Memory B cell (primary cell): Measurements from ENCODE around the gene RPS6KA3.
A peak's percentile ranks its signal among the peaks of the same experiment; 100 is the strongest.
"Not testable (repeated sequence)": the region's sequence is repeated elsewhere in the genome, so short reads cannot be mapped to it uniquely, and the experiment has no call there.

Source experiments
- ATAC-seq: fragments of 150-1000 bp; cut with Tn5 transposase; 2 replicates; pipeline ENCODE4 v1.10.0; 2021; ENCODE audit warnings: low read depth, mild to moderate bottlenecking, moderate library complexity
- DNase-seq, 2 donors: peaks; one replicate each; pipeline ENCODE4 v3.0.0; 2022; ENCODE audit warnings: low spot score in 2 of 2
- H3K27ac Mint-ChIP-seq: one replicate; pipeline ENCODE4 v1.8.0; 2022; ENCODE audit warnings: mild to moderate bottlenecking, moderate library complexity, mixed read lengths
- H3K27me3 Mint-ChIP-seq: one replicate; pipeline ENCODE4 v1.8.0; 2022; ENCODE audit warnings: mixed read lengths
- H3K36me3 Mint-ChIP-seq: one replicate; pipeline ENCODE4 v1.8.0; 2022; ENCODE audit warnings: mild to moderate bottlenecking, mixed read lengths
- H3K4me1 Mint-ChIP-seq: one replicate; pipeline ENCODE4 v1.8.0; 2022; ENCODE audit warnings: mixed read lengths
- H3K4me3 Mint-ChIP-seq: one replicate; pipeline ENCODE4 v1.8.0; 2022; ENCODE audit warnings: mild to moderate bottlenecking, moderate library complexity, mixed read lengths
- H3K9me3 Mint-ChIP-seq: one replicate; pipeline ENCODE4 v1.8.0; 2022; ENCODE audit warnings: mixed read lengths

RPS6KA3 gene

DNA sequence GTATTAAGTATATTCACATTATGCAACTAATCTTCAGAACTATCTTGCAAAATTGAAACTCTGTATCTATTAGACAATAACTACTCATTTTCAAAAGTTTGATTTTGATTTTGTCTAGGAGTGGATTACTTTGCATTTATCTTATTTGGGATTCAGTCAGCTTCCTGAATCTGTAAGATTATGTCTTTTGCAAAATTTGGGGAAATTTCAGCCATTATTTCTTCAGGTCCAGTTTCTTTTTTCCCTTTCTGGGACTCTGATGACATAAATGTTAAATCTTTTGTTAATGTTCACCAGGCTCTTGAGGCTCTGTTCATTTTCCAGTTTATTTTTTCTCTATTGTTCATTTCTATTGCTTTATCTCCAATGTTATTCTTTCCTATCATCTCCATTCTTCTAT is 15.0 kb downstream of the RPS6KA3 start:
- ATAC-seq (no peak), DNase-seq (no peak)
- H3K27ac Mint-ChIP-seq, result no peak overlapping the region
- peaks cover 9% of the 10 kb centered on the region for H3K4me1 Mint-ChIP-seq
- peaks cover 10% of the 10 kb centered on the region for H3K36me3 Mint-ChIP-seq
- H3K27me3 Mint-ChIP-seq, result no peaks in the 10 kb centered on the region
- H3K4me3 Mint-ChIP-seq, result no peak overlapping the region
- H3K9me3 Mint-ChIP-seq, result peaks cover 4% of the 10 kb centered on the region

DNA sequence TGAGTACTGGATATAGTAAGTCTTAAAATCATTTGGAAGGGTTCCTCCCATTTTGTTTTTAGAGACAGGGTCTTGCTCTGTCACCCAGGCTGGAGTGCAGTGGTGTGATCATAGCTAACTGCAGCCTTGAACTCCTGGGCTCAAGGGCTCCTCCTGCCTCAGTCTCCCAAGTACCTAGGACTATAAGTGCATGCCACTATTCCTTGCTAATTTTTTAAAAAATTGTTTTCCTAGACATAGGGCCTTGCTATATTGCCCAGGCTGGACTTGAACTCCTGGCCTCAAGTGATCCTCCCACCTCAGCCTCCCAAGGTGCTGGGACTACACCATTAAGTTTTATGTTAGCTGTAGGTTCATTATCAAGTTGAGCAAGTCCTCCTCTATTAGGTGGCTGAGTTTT is 16.6 kb downstream of the RPS6KA3 start:
- H3K27ac Mint-ChIP-seq, H3K9me3 Mint-ChIP-seq, DNase-seq, ATAC-seq, H3K27me3 Mint-ChIP-seq, H3K4me1 Mint-ChIP-seq, H3K4me3 Mint-ChIP-seq, H3K36me3 Mint-ChIP-seq: not testable (repeated sequence)

DNA sequence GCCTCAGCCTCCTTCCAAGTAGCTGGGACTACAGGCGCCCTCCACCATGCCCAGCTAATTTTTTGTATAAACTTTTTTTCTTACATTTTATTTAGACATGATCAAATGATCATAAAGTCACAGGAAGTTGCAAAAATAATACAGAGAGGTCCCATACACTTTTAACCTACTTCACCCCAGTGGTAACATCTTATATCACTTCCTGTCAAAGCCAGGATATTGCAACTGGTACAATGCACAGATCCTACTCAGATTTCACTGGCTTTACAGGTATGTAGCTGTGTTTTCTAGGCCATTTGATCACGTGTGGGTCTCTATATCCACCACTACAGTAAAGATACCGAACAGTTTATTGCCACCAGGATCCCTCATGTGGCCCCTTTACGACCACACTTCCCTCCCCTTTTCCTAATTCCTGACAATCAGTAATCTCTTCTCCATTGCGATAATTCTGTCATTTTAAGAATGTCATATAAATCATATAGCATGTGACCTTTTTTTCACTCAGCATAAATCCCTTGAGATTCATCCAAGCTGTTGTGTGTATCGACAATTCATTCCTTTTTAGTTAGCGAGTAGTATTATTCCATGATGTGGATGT is 18.0 kb downstream of the RPS6KA3 start:
- DNase-seq (no peak), ATAC-seq (no peak)
- H3K27ac Mint-ChIP-seq, result no peak overlapping the region
- peaks cover 5% of the 10 kb centered on the region for H3K4me1 Mint-ChIP-seq
- no peaks in the 10 kb centered on the region for H3K27me3 Mint-ChIP-seq
- H3K9me3 Mint-ChIP-seq, result peaks cover 4% of the 10 kb centered on the region
- peaks cover 8% of the 10 kb centered on the region for H3K36me3 Mint-ChIP-seq
- no peak overlapping the region for H3K4me3 Mint-ChIP-seq

DNA sequence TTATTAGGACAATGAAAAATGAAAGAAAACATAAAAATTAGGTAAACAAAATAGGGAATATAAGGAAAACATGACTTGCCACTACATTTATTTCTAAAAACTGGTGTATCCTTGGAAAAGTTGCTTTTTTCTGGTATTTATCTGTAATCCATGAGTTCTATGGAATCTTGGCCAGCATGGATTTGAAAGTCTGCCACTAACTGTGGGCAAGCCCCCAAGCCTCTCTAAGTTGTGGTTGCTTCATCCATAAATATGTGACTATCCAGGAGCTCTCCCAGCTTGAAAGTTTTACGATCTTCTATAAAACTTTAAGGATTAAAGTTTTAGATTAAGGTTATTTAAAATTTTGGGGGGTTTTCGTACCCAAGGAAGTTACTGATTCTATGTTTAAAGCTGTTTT is 21.8 kb downstream of the RPS6KA3 start:
- H3K4me1 Mint-ChIP-seq, result peaks cover 5% of the 10 kb centered on the region
- no peaks in the 10 kb centered on the region for H3K27me3 Mint-ChIP-seq
- H3K36me3 Mint-ChIP-seq, result peaks cover 8% of the 10 kb centered on the region
- no peak for ATAC-seq
- H3K27ac Mint-ChIP-seq, result no peak overlapping the region
- no peak overlapping the region for H3K4me3 Mint-ChIP-seq
- no peak for DNase-seq
- H3K9me3 Mint-ChIP-seq, result no peaks in the 10 kb centered on the region

DNA sequence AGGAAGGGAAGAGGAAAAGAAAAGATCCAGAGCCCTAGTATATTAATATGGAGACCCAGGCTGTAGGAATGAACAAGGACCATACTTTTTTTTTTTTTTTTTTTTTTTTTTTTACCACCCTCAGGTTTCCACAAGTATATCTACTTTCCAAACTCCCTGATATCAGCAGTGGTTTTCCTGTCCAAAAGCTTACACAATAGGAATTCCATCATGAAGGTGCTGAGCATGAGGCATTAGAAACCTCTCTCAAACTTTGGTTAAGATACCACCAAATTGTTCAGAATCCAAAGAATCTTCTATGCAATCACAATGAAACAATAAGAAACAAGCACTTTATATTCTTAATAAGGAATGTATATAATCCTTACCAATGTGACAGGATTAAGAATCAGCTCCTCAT is 26.5 kb downstream of the RPS6KA3 start:
- H3K27ac Mint-ChIP-seq, result no peak overlapping the region
- H3K4me1 Mint-ChIP-seq, result no peaks in the 10 kb centered on the region
- peaks cover 14% of the 10 kb centered on the region for H3K36me3 Mint-ChIP-seq
- ATAC-seq (no peak), DNase-seq (no peak)
- H3K9me3 Mint-ChIP-seq, result peaks cover 2% of the 10 kb centered on the region
- no peak overlapping the region for H3K4me3 Mint-ChIP-seq
- H3K27me3 Mint-ChIP-seq, result no peaks in the 10 kb centered on the region

DNA sequence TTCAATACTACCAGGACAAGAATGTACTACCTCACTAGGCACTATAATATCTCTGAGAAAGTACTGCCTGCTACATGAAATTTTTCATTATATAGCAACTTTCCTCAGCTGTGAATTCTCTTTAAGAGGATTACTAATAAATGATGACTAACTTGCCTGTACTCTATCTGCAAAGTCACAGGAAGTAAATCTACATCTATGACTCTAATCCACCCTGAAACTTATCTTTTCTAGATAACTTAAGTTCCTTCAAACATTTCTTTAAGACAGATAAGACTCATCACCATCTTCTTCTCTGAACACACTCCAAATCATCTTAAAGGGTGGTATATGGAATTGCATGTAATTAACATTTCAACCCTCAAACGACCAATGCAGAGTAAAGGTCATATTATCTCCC is 28.8 kb downstream of the RPS6KA3 start:
- no peaks in the 10 kb centered on the region for H3K4me1 Mint-ChIP-seq
- DNase-seq (no peak), ATAC-seq (no peak)
- H3K27ac Mint-ChIP-seq, result no peak overlapping the region
- no peaks in the 10 kb centered on the region for H3K27me3 Mint-ChIP-seq
- peaks cover 2% of the 10 kb centered on the region for H3K9me3 Mint-ChIP-seq
- H3K36me3 Mint-ChIP-seq, result peaks cover 18% of the 10 kb centered on the region
- H3K4me3 Mint-ChIP-seq, result no peak overlapping the region

DNA sequence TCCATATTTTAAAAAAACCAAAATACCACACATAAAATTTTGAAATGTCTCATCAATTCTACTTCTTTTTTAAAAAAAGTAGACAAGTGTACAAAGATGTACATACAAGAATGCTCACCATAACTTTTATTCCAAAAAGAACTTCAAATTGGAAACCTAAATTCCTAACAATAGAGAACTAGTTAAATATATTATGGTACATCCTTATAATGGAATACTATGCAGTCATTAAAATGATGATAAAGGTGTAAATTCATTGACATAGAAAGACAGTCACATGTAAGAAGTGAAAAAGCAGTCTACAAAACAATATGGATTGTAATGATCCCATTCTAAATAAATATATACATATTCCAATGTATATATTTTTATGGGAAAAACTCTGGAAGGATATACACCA is 31.0 kb downstream of the RPS6KA3 start:
- H3K4me1 Mint-ChIP-seq, result peaks cover 2% of the 10 kb centered on the region
- peaks cover 23% of the 10 kb centered on the region for H3K36me3 Mint-ChIP-seq
- H3K9me3 Mint-ChIP-seq, result peaks cover 2% of the 10 kb centered on the region
- H3K27ac Mint-ChIP-seq, result no peak overlapping the region
- no peak for DNase-seq
- no peak for ATAC-seq
- no peaks in the 10 kb centered on the region for H3K27me3 Mint-ChIP-seq
- no peak overlapping the region for H3K4me3 Mint-ChIP-seq

DNA sequence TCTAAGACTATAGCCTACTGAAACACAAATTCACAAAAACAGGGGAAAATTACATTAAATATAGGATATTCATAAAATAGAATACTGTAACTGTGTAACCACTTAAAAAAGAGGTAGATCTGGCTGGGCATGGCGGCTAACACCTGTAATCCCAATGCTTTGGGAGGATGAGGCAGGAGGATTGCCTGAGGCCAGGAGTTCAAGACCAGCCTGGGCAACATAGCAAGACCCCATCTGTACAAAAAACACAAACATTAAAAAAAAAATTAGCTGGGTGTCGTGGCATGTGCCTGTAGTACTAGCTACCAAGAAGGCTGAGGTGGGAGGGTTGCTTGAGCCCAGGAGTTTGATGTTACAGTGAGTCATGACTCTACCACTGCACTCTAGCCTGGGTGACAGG is 33.4 kb downstream of the RPS6KA3 start:
- peaks cover 2% of the 10 kb centered on the region for H3K9me3 Mint-ChIP-seq
- H3K36me3 Mint-ChIP-seq, result peaks cover 26% of the 10 kb centered on the region
- no peak for ATAC-seq
- no peak for DNase-seq
- H3K27me3 Mint-ChIP-seq, result no peaks in the 10 kb centered on the region
- peaks cover 6% of the 10 kb centered on the region for H3K4me1 Mint-ChIP-seq
- no peak overlapping the region for H3K27ac Mint-ChIP-seq
- no peak overlapping the region for H3K4me3 Mint-ChIP-seq

DNA sequence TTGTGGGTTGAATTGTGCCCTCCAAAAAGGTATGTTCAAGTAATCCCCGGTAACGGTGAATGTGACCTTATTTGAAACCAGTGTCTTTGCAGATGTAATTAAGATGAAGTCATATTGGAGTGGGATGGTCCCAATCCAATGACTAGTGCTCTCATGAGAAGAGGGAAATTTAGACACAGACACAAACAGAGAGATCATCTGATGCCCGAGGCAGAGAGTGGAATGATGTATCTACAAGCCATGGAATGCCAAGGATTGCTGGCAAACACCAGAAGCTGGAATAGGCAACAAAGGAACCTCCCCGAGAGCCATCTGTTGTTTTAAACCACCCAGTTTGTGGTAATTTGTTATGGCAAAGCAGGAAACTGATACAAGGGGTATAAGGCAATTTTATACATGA is 35.1 kb downstream of the RPS6KA3 start:
- no peak overlapping the region for H3K27ac Mint-ChIP-seq
- peaks cover 29% of the 10 kb centered on the region for H3K36me3 Mint-ChIP-seq
- H3K27me3 Mint-ChIP-seq, result no peaks in the 10 kb centered on the region
- peaks cover 2% of the 10 kb centered on the region for H3K9me3 Mint-ChIP-seq
- H3K4me1 Mint-ChIP-seq, result peaks cover 10% of the 10 kb centered on the region
- no peak for ATAC-seq
- no peak for DNase-seq
- no peak overlapping the region for H3K4me3 Mint-ChIP-seq

DNA sequence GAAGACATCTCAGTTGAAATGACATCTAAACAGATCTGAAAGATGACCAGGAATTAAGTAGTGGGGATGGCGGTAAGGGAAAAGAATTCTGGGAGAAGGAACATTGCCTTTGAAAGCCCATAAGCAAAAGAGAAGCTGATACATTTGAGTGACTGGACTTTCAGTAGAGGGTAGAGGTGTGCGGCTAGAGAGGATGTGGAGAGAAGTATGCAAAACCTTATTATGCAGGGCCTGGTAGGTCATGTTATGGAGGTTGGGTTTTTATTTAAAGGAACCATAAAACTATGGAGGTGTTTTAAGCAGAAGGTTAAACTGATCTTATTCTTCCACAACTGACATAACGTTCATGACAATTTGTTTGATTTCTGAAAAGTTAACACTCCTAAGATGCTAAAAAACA is 36.3 kb downstream of the RPS6KA3 start:
- Mint-ChIP-seq H3K27ac (no peak overlapping the region), H3K36me3 (peaks cover 25% of the 10 kb centered on the region), H3K27me3 (no peaks in the 10 kb centered on the region), H3K9me3 (peaks cover under 1% of the 10 kb centered on the region), H3K4me1 (peaks cover 13% of the 10 kb centered on the region), H3K4me3 (no peak overlapping the region)
- ATAC-seq (peak; percentile 80), DNase-seq (no peak)

DNA sequence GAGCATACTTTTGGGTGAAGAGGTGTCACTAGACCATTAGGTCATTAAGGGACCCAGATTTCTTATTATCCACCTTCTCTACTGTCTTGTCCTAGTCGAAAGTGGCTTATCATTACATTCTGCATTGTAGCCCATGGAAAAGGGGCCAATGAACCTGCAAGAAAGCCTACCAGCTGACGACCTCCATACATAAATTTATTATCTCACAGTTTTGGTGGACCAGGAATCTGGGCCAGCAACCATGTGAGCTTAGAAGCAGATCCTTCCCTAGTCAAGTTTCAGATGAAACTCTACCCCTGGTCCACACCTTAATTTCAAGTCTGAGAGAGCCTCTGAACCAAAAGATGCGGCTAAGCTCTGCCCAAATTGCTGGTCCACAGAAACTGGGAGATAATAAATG is 37.6 kb downstream of the RPS6KA3 start:
- Mint-ChIP-seq H3K4me3 (no peak overlapping the region), H3K27me3 (no peaks in the 10 kb centered on the region), H3K9me3 (no peaks in the 10 kb centered on the region), H3K27ac (no peak overlapping the region), H3K36me3 (peaks cover 22% of the 10 kb centered on the region), H3K4me1 (peaks cover 16% of the 10 kb centered on the region)
- DNase-seq (no peak), ATAC-seq (no peak)

DNA sequence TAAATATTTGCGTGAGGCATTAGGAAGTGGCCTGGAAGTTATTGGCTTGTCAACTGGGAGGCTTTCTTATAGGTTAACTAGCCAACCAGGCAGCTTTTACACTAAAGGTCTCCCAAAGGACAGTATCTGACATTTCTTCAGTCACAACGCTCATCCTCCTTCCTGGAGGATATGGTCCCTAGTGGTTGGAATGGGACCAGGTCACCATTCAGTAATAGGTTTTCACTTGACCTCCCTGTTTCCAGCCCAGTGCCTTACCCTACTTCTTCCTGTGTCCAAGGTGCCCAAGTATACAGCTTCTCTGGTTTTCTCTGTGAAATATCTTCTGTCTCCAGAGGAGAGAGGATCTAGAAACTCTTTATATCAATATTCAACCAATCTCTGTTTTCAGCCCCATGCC is 38.5 kb downstream of the RPS6KA3 start:
- Mint-ChIP-seq H3K4me1 (peaks cover 19% of the 10 kb centered on the region), H3K36me3 (peaks cover 21% of the 10 kb centered on the region), H3K27me3 (no peaks in the 10 kb centered on the region), H3K27ac (peak overlapping the region; percentile 21), H3K9me3 (no peaks in the 10 kb centered on the region), H3K4me3 (no peak overlapping the region)
- DNase-seq (no peak), ATAC-seq (no peak)

DNA sequence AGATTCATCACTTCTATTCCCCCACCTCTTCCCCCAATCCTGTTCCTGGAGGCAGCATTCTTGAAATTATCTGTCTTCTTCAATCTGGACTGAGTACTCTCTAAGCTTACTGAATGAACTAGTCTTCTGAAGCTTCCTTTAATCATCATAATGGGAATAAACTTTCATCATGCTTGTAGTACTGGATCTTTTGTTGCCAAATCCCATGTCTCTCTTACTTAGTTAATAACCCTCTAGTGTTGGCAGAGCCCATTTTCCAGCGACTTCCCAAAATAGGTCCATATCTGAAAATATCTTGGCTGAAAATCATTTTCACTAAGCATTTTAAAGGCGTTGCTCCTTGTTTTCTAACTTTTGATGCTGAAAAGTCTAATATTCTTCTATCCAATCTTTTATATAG is 39.6 kb downstream of the RPS6KA3 start:
- Mint-ChIP-seq H3K36me3 (peaks cover 16% of the 10 kb centered on the region), H3K27me3 (no peaks in the 10 kb centered on the region), H3K4me1 (peaks cover 19% of the 10 kb centered on the region), H3K27ac (peak overlapping the region; percentile 74), H3K4me3 (no peak overlapping the region), H3K9me3 (no peaks in the 10 kb centered on the region)
- DNase-seq (no peak), ATAC-seq (no peak)

DNA sequence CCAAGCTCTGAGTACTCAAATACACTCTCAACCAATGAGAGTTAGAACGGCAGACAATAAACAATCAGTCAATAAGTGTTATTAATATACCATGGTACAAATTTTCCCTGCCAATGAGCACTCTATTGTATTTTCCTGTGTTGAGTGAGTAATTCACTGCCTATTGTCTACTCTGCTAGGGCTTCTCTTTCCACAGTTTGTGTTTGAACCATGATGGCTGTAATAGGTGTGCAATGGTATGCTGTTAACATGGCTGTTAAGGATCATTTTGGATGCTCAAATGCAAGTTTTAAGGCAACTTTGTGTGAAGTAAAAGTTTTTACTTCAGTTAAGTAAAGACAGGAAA is 41.2 kb downstream of the RPS6KA3 start:
- no peak overlapping the region for H3K4me3 Mint-ChIP-seq
- peaks cover 14% of the 10 kb centered on the region for H3K36me3 Mint-ChIP-seq

DNA sequence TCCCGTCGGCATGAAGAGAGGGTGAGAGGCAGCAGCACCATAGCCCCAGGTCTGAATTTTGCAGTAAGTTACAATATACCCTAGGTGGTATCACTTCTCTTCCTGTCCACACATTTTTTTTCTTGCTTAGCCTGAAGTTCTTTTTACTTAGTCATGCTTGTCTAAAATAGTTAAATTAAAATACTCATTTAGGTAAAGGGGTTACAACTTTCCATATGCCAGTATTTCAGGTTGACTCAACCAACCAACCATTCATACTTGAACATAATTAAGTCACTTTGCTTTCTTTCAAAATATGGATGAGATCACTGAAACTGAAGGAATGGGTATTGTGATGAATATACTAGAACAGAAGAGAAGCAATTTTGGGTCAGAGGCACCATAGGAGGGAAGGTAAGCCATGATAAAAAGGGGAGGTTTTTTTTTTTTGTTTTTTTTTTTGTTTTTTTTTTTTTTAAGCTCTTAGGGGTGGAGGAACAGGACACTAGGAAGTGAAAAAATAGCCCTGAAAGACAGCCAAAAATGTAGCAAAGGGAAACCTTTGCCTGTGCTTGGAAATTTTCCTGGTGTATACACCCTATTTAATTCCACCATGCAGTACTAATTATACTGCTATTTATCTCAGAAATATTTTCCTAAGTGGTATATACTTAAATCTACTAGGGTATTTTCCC is 41.8 kb downstream of the RPS6KA3 start:
- DNase-seq (no peak), ATAC-seq (peak; percentile 39)
- no peak overlapping the region for H3K4me3 Mint-ChIP-seq
- H3K9me3 Mint-ChIP-seq, result no peaks in the 10 kb centered on the region
- peaks cover 12% of the 10 kb centered on the region for H3K4me1 Mint-ChIP-seq
- H3K27ac Mint-ChIP-seq, result peak overlapping the region; percentile 36
- peaks cover 12% of the 10 kb centered on the region for H3K36me3 Mint-ChIP-seq
- H3K27me3 Mint-ChIP-seq, result no peaks in the 10 kb centered on the region

More for the DNA sequence above, 41.2 kb downstream of the RPS6KA3 start:
- Mint-ChIP-seq H3K4me1 (peaks cover 16% of the 10 kb centered on the region), H3K27me3 (no peaks in the 10 kb centered on the region), H3K27ac (no peak overlapping the region), H3K9me3 (no peaks in the 10 kb centered on the region)
- no peak for ATAC-seq
- no peak for DNase-seq
